Hematopoietic multipotent progenitor cell treated with erythropoietin and hydrocortisone succinate and interleukin-3 and kit ligand, for 8 days (in vitro differentiated cells): Measurements from ENCODE around the gene FBXO8.

Experiments used
- DNase-seq: peaks from one replicate; pipeline ENCODE4 v3.0.0-alpha.2; 2015

Gene FBXO8

DNA sequence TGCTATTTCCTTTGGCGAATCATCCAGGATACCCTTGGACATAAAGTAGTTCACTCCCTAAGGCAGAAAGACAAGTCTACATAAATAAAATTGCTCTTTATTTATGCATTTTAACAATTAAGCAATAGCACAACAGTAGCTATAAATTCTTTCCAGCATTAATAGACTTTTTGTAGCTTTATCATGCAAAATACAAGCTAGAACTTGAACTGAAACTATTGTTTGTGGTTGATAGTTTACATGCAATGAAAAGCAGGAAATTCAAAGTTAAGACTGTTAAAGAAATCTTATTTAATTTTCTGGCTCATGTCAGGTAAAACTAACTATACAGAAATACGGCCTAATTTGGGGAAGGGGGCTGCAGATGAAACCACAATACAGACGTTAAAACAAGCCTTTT is 42.3 kb downstream of the FBXO8 start:
- no peak for DNase-seq

DNA sequence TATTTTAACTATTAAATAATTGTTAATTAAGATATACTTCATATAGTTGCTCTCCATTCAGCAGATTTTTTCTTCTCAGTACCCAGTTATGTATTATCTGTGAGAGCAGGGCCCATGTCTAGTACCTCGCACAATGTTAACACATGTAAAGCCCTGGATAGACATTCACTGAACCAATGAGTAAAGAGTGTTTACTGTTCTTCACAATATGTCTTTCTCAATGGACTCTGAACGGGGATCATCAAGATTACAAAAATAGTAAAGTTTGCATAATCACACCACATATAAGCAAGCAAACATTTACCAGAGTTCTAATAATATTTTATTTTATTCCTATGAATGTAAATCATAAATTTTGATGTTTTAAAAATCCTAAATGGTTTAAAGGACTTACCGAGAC is 47.1 kb downstream of the FBXO8 start:
- DNase-seq = no peak

DNA sequence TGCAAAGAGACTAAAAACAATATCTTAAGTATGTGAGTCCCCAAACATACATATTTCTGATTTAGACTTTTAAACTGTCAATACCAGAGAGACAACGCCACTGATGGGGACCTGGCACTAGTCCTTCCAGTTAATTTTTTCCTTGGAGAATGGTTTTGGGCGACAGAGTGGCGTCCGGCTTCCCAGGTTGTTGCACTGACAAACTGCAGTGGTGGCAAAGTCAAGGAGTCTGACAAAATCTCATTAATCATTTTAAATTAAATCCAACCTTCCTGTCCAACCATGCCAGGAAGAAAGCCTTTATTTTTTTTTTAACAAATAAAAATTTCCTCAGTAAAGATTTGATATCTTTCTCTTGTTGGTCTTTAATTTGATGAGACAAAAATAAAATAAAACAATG is 52.8 kb downstream of the FBXO8 start:
- no peak for DNase-seq

DNA sequence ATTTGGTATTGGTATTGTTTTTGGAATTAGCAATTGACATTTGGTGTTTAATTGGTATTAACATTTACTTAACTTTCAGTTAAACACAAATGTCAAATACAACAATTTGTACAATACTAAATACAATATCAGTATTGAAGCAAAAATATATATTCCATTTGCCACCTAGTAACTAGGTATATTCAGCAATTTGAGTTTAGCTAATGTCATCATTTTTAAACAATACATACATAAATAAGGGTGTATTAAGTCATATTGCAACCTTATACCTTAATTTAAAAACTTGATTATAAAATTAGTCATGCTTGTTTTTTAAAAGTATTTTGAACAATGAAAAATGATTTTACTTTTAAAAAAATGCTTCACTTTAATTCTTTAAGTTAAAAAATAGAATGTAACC is 53.3 kb downstream of the FBXO8 start:
- no peak for DNase-seq

DNA sequence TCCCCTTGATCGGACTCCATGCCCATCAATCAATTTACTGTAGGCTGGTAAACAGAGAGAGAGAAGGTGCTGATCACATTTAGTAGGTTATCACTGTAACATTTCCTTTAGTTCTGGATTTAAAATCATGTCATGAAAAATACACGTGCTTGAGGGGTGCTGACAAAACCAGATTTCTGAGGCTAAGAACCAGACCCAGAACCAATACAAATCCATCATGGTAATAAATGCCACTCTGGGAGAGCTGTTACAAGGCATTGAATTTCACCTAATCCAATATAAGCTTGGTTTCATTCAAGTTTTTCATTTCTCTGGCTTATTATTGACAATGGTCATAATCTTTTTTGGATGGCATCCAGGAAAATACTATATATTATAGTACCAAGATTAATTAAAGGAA is 54.5 kb downstream of the FBXO8 start:
- no peak for DNase-seq

DNA sequence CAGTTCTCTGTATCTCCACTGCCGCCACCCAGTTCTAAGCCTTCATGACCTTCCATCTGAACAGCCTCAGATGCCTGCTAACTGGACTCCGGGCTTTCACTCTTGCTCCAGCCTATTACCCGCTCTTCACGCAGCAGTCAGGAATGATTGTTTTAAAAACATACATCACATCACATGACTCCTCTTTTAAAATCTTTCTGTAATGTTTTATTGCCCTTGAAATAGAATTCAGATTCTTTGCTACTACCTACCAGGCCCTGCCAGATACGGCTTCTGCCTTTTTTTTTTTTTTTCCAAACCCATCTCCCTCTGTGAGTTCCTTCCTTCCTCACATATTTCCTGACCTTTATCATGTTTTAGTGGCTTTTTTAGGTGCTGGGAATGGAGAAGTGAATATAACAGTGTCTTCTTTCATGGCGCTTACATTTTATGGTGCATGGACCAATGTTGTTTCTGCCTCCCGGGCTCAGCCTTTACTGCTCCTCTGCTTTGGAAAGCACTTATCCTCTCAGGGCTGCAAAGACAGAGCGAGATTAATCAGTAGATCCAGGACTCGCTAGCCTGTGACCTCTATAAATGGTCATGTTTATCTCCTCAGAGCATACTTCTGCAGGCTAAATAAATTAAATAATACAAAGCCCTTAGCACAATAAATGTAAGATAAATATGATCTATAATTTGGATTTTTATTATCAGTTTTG is 58.0 kb downstream of the FBXO8 start:
- no peak for DNase-seq

DNA sequence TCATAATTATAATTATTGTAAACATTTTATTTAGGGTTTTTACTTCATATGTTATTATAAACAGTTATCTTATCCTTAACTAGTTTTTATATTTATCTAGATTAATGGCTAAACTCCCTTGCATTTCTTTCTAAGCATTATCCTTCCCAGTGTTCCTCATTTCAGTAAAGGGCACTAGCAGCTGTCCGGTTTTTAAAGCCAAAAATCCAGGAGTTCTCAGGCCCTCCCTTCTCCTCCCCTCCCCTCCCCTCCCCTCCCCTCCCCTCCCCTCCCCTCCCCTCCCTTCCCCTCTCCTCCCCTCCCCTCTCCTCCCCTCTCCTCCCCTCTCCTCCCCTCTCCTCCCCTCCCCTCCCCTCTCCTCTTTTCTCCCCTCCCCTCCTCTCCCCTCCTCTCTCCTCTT is 58.9 kb downstream of the FBXO8 start:
- no peak for DNase-seq

DNA sequence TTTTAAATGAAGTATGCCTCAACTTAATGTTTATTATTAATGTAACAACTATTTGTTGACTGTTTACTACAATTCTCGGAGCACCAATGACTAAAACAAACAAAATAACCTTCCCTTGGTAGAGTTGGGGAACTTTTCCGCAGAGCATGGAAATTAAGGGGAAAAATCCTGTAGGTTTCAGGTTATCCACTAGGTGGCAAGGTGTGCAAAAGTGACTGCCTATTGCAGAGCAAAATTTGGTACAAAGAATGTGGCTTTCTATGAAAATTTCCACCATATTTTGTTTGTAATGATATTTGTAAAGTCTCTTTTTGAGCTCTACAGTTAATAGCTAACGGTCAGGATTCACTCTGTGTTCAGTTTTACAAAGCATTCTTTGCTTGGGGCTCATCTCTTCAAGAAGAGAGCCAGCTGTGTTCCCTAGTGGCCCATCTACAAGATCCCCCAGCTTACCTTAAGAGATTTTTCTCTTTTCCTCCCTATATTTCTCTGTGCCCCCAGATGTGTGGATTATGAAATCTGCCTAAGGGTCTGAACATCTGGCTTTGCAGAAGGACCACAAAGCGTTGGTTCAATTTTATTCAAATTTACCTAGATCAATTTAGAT is 61.1 kb downstream of the FBXO8 start:
- DNase-seq = peak; percentile 45

DNA sequence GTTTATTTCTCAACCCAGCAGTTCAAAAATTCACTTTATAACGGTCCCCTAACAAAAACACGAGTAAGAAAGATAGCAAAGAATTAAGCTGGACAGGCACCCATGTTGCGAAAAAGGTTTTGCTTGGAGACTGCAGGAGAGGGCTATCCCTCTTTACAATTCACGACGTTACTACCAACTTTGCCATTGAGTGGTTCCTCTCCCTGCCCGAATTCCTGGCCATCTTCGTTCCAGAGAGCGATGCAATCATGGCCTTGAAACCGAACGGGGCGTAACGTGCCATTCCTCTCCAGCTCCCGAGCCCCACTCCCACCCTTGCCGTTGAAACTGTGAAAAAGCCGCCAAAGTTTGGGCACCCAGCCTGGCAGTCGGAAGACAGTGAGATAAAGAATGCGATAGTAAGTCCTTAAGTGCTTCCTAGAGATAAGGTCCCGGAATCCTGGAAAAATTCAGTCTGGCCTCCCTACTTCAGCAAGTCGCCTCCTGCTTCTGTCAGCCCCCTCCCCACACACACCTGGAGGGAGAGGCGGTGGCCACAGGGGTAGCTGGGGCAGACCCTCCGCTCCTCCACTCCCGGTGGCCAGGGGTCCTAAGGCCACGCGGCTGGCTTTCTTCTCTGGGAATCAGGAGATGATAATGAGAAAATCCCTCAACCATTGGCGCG is 65.2 kb downstream of the FBXO8 start:
- no peak for DNase-seq

DNA sequence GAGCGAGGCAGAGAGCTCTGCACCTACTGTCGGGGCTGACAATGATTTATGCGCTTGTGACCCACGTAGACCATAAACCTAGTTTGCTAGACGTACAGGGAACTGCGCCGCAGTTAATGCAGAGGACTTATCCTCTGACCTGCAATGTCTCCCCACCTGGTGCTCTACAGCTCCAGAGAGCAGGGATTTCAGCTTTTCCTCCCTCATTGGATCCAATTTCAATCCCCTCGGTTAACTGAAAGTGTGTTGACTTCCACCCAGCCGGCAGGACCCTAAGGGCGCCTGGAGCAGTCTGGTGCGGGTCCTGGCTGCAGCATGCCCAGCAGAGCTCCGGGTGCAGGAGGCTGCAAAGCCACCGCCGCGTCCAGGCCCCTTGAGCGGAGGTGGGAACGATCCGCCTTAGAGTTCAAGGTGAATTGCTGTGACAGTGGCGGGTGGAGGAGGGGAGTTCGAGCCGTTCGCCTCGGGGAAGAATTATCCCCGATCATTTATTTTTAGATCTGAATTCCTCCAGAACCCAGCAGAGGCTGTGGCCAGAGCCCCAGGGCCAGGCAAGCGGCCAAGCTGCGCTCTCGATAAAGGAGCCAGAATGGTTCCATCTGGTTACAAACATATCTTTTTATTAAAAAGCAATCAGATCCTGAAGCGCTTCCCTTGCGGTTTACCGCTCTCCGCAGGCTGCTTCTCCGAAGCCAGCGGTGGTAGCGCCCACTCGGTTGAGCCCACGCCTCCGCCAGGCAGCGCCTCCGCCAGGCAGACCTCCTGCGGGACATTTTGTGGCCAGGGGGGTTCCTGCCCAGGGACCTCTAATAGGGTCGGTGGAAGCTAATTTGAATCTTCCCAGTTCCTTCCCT is 66.0 kb downstream of the FBXO8 start:
- DNase-seq = peak; percentile 48

DNA sequence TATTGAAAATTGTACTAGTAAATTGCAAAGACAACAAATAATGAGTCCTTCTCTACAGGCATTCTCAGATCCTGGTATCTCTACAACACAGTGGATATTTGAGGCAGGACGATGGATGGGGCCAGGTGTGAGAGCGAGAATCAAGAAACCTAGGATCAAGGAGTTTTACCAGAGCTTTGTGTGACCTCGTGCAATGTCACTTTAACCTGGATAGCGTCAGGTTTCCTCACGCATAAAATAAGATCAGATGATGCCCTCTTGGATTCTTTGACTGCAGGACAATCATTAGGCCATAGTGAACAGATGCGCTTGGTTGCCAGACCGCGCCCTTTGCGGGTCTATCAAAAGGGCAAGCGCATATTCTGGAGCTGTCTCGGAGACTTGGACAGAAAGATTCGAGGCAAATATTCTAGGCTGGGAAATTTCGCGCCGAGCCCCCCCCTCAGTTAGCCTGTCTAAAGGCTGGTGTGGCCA is 66.6 kb downstream of the FBXO8 start:
- no peak for DNase-seq

DNA sequence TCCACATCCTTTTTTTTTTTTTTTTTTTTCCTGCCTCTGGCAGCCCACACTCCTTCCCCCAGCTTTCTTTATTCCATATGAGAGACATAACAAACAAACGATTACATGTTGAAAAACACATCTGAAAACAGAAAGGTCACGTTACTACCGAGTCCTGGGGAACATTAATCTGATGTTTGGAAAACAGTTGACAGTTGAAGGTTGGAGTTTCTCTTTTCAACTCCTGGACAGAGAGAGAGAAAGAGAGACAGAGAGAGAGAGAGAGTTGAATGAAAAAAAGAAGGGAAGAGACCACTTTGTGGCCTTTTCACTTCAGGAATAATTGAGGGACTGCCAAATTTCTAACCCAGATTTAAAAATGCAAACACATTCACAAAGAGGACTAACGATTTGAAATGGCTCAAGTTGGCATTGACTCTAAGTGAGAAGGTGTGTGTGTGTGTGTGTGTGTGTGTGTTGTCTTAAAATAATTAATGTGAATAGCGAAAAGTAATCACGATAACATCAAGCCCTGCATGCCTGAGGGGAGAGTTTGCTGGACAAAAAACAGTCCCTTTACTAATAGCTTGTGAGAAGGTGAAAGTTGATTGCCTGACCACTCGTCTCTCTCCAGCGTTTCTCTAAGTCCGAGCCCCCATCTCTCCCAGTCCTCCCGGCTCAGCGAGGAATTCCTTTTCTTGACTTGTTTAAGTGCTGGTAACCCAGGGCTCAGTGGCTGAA is 67.3 kb downstream of the FBXO8 start:
- no peak for DNase-seq

DNA sequence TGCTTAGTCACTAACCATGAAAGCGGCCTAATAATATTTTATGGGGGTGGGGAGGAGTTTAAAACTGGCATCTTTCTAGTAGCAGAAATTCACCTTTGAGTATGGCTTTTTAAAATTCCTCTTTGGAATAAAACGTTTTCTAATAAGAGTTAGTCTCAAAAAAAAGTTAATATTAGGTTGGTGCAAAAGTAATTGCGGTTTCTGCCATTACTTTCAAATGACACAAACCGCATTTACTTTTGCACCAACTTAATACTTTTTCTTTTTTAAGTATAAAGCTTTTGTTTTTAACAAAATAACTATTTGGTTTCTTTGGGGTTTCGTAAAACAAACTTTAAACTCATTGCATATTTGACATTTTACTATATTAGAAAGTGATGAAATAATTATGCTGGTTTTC is 68.4 kb downstream of the FBXO8 start:
- peak; percentile 29 for DNase-seq

DNA sequence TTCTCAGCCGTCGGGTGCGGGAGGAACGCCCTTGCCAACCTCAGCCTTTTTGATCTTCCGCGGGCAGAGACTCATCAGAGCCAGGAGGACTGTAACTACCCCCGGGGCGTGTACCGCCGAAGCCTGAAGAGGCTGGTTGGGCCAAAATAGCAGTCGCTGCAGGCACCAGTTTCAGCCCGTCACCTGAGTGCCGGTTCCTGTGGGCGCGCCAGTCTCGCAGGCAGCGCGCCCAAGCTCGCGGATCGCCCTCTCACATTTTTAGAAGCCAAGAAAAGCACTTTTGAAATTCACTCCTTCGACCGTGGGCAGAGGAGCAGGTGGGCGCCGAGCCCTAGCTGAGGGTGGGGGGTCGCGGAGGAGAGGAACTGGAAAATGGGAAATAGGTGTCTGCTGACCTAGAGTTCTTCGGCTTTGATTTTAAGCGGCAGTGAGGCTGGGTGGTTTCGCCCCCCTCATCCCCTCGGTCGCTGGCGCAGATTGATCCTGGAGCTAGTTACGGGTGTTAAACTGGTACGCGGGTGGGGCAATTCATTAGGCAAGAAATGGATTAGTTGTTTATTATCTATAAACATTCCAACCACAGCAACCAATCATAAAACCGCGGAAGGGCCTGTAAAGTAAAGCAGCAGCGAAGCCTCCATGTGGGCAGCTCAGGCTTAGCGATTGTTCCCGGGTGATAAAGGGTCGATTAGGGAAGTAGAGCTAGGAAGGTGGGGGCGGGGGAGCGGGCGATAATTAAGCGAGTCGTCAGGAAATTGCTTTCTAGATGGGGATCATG is 69.2 kb downstream of the FBXO8 start:
- peak; percentile 47 for DNase-seq

DNA sequence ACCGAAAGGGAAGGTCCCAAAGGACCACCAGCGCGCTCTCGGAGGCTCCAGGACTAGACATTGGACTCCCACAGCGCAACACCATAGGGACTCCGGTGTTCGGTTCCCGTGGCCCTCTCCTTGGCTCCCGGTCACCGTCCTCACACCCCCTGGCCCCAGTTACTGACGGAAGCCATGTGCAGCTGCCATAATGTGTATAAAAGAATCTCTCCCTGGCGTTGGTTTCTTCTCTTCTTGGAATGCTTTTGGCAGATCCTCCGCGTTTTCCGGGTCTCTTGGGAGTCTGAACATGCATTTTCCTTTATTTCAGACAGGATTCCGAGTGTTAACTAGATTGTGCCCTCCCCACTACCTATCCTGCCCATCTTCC is 69.8 kb downstream of the FBXO8 start:
- no peak for DNase-seq

DNA sequence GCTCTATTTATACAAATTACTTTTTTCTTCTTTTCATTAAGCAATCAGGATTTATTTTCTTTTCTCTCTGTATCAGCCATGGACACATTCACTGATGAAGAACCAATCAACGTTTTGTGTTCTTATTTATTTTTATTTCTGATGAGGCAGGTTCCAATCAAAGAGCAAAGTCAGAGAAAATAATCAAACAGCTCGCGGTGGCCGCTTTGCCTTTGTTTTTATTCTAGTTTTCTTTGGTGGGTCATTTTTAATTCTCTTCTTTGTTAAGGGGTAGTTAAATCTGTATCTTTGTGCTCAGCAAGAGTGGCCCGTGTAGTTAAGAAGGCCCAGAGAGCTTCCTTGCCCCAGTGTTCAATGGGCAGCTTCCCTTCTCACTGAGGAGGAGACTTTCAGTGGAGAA is 71.4 kb downstream of the FBXO8 start:
- no peak for DNase-seq

DNA sequence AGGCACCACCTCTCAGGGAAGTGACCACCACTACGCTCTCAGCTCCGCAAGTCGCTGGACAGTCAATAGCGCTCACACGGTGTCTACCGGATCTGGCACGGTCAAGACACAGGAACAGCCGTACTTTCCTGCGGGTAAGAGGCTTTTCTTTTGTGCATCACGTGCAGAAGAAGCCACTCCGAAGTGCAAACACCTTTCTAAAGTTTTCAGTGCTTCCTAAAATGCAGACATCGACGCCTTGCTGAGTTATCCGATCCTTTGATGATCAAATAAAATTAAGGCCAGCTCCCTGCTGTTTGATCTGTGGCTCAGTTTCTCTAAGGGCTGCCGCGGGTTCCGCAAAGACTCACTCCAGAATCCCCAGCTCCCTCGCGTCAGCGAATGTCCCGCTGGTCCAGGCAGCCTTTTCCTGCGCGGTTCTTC is 71.8 kb downstream of the FBXO8 start:
- DNase-seq = no peak

DNA sequence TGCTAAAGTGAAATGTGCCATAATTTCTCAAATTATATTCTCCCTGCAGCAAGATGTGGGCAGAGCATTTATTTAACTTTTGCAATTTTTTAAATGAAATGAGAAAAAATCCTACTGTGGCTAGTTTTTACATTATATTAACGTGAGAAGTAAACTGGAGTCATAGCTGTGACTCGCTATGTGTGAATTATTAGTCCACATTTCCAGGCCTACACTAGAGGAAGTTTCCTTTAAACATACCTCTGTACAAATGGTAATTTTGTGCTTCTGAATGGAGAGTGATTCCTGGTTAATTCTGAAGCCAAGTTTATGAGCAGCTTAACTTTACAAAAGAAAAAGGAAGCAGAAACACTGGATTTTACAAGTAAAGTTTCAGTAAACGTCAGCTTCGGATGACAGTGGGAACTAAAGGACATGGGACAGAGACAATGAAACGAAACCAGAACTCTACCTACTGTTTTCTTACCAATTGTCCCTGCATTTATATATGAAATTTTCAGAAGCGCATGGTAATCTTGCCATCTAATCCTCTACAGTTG is 72.4 kb downstream of the FBXO8 start:
- DNase-seq = no peak

DNA sequence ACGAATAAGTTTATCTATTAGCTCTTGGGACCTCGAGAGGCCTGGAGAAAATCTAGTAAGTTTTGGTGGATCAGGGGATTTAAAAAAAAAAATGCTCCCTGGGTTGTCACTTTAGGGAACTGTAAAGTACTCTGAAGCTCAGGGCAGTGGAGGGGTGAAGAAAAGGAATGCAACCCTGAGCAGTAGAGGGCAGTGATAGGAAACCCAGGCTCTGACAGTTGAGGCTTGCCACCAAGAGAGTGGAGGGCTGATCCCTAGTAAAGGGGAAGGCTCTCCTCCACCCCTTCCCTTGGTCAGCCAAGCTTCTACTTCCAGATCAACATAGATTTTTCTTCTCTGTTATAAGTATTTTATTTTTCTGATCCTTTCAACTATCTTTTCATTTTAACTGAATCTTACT is 73.1 kb downstream of the FBXO8 start:
- DNase-seq = no peak

DNA sequence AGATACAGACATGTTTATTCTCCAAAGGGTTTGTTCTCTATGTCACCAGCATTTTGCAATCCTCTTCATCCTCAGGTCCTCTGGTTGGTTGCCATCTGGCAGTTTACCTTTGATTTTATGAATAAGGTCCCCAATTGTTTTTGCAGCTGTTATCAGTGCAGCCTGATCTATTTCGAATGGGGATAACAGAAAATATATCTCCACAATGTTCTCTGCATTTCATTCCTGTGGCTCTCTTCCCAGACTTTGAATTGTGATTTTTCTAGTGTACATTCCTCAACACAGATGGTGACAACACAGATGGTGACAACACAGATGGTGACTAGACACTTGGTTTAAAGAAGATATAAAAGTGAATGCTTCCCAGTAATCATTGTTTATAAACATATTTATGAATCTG is 74.1 kb downstream of the FBXO8 start:
- no peak for DNase-seq

DNA sequence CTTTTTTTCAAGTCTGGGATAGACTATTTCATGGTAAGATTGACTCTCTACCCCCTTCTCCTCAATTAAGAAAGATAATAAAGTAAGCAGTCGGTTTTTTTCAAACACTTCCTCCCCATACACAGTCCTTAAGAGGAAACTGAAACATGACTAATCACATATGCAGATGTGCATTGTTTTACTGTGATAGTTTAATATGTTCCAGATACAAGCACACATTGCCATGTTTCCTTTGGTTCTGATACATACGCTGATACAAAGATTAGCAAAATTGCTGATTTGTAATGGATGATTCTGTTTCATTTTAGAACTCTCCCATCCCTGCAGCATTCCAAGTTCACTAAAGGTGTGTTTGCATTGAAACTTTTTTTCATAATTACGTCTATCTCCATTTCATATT is 76.1 kb downstream of the FBXO8 start:
- no peak for DNase-seq
